ENCODE measurements around the gene CLN6. TPM values are rescaled to one million over a fixed set of nuclear protein-coding genes. Genes with fewer than 3 reads are reported as not detected.

CLN6 gene
- total RNA-seq, 1 donor from 2014 or later = 19.0 TPM

GRCh38 chr15:68232937-68233336 is 3.4 kb upstream of the CLN6 start:
- Histone ChIP-seq H4K20me1 (ENCODE audit: insufficient read depth, low read length) (peaks cover 8% of the 10 kb centered on the region), H3K4me2 (ENCODE audit: low read length) (no peak overlapping the region), H3K36me3 (ENCODE audit: insufficient read depth, low read length) (no peaks in the 10 kb centered on the region), H3K9ac (ENCODE audit: low read length) (no peak overlapping the region), H3K4me3 (ENCODE audit: insufficient read depth, low read depth, low read length) (no peak overlapping the region), H2AFZ (ENCODE audit: low read depth, low read length) (no peak overlapping the region), H3K27me3 (ENCODE audit: insufficient read depth, low read length) (peaks cover 2% of the 10 kb centered on the region), H3K9me3 (ENCODE audit: insufficient read depth, low read depth, low read length) (no peaks in the 10 kb centered on the region), H3K27ac (ENCODE audit: low read depth, low read length) (no peak overlapping the region), H3K79me2 (ENCODE audit: insufficient read depth, low read length) (peaks cover 15% of the 10 kb centered on the region), H3K4me1 (ENCODE audit: insufficient read depth, low read length) (peaks cover 14% of the 10 kb centered on the region)
- Mint-ChIP-seq H3K4me3 (ENCODE audit: unreplicated experiment) (no peak overlapping the region), H3K4me1 (ENCODE audit: low read depth, unreplicated experiment) (peaks cover 17% of the 10 kb centered on the region), H3K36me3 (ENCODE audit: low read depth, unreplicated experiment) (no peaks in the 10 kb centered on the region), H3K27ac (ENCODE audit: unreplicated experiment) (no peak overlapping the region), H3K27me3 (ENCODE audit: low read depth, unreplicated experiment) (peaks cover 5% of the 10 kb centered on the region), H3K9me3 (ENCODE audit: unreplicated experiment) (peaks cover 2% of the 10 kb centered on the region)
- no peak for DNase-seq (ENCODE audit: low read depth)
- TF ChIP-seq CTCF (IDR thresholded peaks at IDR 0.05; ENCODE audit: insufficient read depth, low read depth, low read length) (no peak), EZH2 (IDR thresholded peaks at IDR 0.05; ENCODE audit: insufficient read depth, low read length) (no peak)
- no peak for FAIRE-seq

- H3K4me1 Mint-ChIP-seq (ENCODE audit: low read depth, unreplicated experiment) = peaks cover 17% of the 10 kb centered on the region
- Histone ChIP-seq H3K36me3 (ENCODE audit: insufficient read depth, low read length) (no peaks in the 10 kb centered on the region), H3K27me3 (ENCODE audit: insufficient read depth, low read length) (peaks cover 2% of the 10 kb centered on the region), H3K27ac (ENCODE audit: low read depth, low read length) (no peak overlapping the region), H3K9me3 (ENCODE audit: insufficient read depth, low read depth, low read length) (no peaks in the 10 kb centered on the region), H2AFZ (ENCODE audit: low read depth, low read length) (no peak overlapping the region), H3K4me2 (ENCODE audit: low read length) (no peak overlapping the region), H4K20me1 (ENCODE audit: insufficient read depth, low read length) (peaks cover 13% of the 10 kb centered on the region), H3K9ac (ENCODE audit: low read length) (no peak overlapping the region), H3K79me2 (ENCODE audit: insufficient read depth, low read length) (peaks cover 20% of the 10 kb centered on the region), H3K4me3 (ENCODE audit: insufficient read depth, low read depth, low read length) (no peak overlapping the region), H3K4me1 (ENCODE audit: insufficient read depth, low read length) (peaks cover 14% of the 10 kb centered on the region)
- no peak overlapping the region for H3K4me3 Mint-ChIP-seq (ENCODE audit: unreplicated experiment)
- H3K27me3 Mint-ChIP-seq (ENCODE audit: low read depth, unreplicated experiment) = peaks cover 5% of the 10 kb centered on the region
- H3K36me3 Mint-ChIP-seq (ENCODE audit: low read depth, unreplicated experiment) = no peaks in the 10 kb centered on the region
- TF ChIP-seq CTCF (IDR thresholded peaks at IDR 0.05; ENCODE audit: insufficient read depth, low read depth, low read length) = no peak
- TF ChIP-seq EZH2 (IDR thresholded peaks at IDR 0.05; ENCODE audit: insufficient read depth, low read length) = no peak
- DNase-seq (ENCODE audit: low read depth) = no peak
- H3K9me3 Mint-ChIP-seq (ENCODE audit: unreplicated experiment) = no peaks in the 10 kb centered on the region
- H3K27ac Mint-ChIP-seq (ENCODE audit: unreplicated experiment) = no peak overlapping the region
- no peak for FAIRE-seq
Observed at GRCh38 chr15:68232449-68232848, 2.9 kb upstream of the CLN6 start.

- H3K4me1 Mint-ChIP-seq (ENCODE audit: low read depth, unreplicated experiment) = peaks cover 17% of the 10 kb centered on the region
- no peak overlapping the region for H2AFZ ChIP-seq (ENCODE audit: low read depth, low read length)
- peaks cover 14% of the 10 kb centered on the region for H3K4me1 ChIP-seq (ENCODE audit: insufficient read depth, low read length)
- no peaks in the 10 kb centered on the region for H3K36me3 ChIP-seq (ENCODE audit: insufficient read depth, low read length)
- peaks cover 2% of the 10 kb centered on the region for H3K27me3 ChIP-seq (ENCODE audit: insufficient read depth, low read length)
- H3K36me3 Mint-ChIP-seq (ENCODE audit: low read depth, unreplicated experiment) = no peaks in the 10 kb centered on the region
- TF ChIP-seq CTCF (IDR thresholded peaks at IDR 0.05; ENCODE audit: insufficient read depth, low read depth, low read length) (no peak), EZH2 (IDR thresholded peaks at IDR 0.05; ENCODE audit: insufficient read depth, low read length) (no peak)
- H3K27me3 Mint-ChIP-seq (ENCODE audit: low read depth, unreplicated experiment) = peaks cover 5% of the 10 kb centered on the region
- H3K27ac Mint-ChIP-seq (ENCODE audit: unreplicated experiment) = peak overlapping the region; percentile 58
- no peak overlapping the region for H3K4me2 ChIP-seq (ENCODE audit: low read length)
- H3K9ac ChIP-seq (ENCODE audit: low read length) = no peak overlapping the region
- no peaks in the 10 kb centered on the region for H3K9me3 ChIP-seq (ENCODE audit: insufficient read depth, low read depth, low read length)
- H4K20me1 ChIP-seq (ENCODE audit: insufficient read depth, low read length) = peaks cover 17% of the 10 kb centered on the region
- H3K27ac ChIP-seq (ENCODE audit: low read depth, low read length) = no peak overlapping the region
- H3K79me2 ChIP-seq (ENCODE audit: insufficient read depth, low read length) = peaks cover 32% of the 10 kb centered on the region
- FAIRE-seq = no peak
- no peak overlapping the region for H3K4me3 Mint-ChIP-seq (ENCODE audit: unreplicated experiment)
- H3K9me3 Mint-ChIP-seq (ENCODE audit: unreplicated experiment) = no peaks in the 10 kb centered on the region
- no peak for DNase-seq (ENCODE audit: low read depth)
- H3K4me3 ChIP-seq (ENCODE audit: insufficient read depth, low read depth, low read length) = no peak overlapping the region
Observed at GRCh38 chr15:68231102-68231818, 1.7 kb upstream of the CLN6 start.
